Stomach (tissue), 4 donors: Measurements from ENCODE around the gene DOC2A.

Experiments
- CTCF ChIP-seq, 7 experiments: fragments of 450-650 bp in 4 of 7; fragments of 200-600 bp in 3 of 7; sonication (generic) in 3 of 7; IDR thresholded peaks; one replicate each; pipeline ENCODE4 v1.5.1; 2016 to 2019; ENCODE audit warnings: antibody characterized with exemption in 7 of 7, control low read depth in 2 of 7, mild to moderate bottlenecking in 1 of 7
- EP300 ChIP-seq: sonication (generic); formaldehyde crosslinking; IDR thresholded peaks from one replicate; pipeline ENCODE4 v1.6.1; 2017; ENCODE audit warnings: antibody characterized with exemption
- POLR2A ChIP-seq, 4 donors: fragments of 450-650 bp; IDR thresholded peaks; one replicate each; pipeline ENCODE4 v1.6.1; 2016; ENCODE audit warnings: antibody characterized with exemption in 4 of 4, control low read depth in 2 of 4, mild to moderate bottlenecking in 1 of 4, moderate library complexity in 1 of 4
- POLR2AphosphoS5 ChIP-seq, 3 donors: sonication (generic); formaldehyde crosslinking; IDR thresholded peaks; one replicate each; pipeline ENCODE4 v1.6.1; 2016; ENCODE audit warnings: antibody characterized with exemption in 3 of 3

DNA sequence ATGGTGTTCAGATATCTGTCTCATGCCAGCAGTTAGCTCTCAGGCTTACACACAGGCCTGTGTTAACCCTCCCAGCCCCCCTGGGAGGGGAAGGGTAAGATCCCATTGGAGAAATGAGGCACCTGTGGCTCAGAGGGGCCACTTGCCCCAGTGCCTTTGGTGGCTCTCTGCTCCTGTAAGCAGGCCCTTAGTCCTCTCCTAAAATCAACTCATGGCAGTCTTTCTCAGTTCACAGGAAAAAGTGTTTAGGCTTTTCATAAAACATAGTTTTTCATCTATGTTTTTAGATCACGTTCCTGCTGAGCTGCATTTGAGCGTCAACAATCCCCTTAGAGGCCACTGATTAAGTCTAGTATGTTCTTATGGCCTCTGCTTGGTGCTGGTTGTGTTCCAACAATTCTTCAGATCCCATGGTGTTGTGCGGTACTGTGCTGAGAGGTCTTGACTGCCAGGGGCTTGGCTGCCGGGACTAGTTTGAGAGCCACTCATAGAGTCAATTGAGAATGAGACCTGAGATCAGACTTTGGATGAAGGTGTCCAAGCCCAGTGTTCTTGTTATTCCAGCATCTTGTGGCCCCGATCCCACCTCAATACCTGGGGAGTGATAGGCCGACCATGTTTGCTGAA is 26.6 kb downstream of the DOC2A start:
- no peak for TF ChIP-seq CTCF (IDR thresholded peaks at IDR 0.05)
- no peak for TF ChIP-seq POLR2A (IDR thresholded peaks at IDR 0.05)
- TF ChIP-seq POLR2AphosphoS5 (IDR thresholded peaks at IDR 0.05) = no peak
- TF ChIP-seq EP300 = no peak
